Non-pigmented ciliary epithelial cell (primary cell): ENCODE measurements around the gene FBLN5.

ENCODE experiments used
- DNase-seq: peaks from one replicate; pipeline ENCODE4 v3.0.0-alpha.2; 2010; ENCODE audit warnings: low read depth

FBLN5 gene

DNA sequence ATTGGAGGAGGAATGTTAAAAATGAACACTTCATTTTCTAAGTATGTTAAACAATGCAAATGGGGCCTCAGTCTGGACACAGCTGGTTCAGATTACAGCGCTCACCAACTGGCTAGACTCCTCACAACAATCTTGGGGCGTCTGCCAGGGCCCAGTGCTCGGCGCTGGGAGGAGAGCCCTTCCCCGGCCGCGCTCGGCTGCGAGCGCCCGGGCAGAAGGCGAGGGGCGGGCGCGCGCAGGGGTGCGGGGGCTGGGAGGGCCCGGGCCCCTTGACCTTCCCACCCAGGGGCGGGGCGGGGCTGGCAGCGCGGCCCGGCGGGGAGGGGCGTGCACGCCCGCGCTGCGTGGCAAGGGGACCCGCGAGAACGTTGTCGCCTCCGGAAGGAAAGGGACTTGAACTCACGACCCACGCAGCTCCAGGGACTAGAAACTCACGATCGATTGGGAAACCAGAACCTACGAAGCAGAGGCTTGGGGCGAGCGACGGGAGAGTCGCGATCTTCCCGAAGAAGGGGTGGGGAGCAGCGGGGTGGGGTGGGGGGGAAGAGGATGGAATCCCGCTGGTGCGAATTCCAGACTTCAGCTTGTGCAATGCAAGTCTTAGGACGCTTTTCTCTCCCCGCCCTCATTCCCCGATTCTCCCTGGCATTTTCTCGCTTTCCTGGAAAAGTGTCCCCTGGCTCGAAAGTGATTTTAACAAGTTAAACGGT, at the start of gene FBLN5:
TSS of gene FBLN5 (minus strand) at position 220 of the 710 bp plus-strand sequence. CDS start 465 bp downstream, outside the sequence.
- no peak for DNase-seq

GRCh38 chr14:91996948-91997371, 49.5 kb upstream of the FBLN5 start:
- DNase-seq, result no peak

GRCh38 chr14:91987192-91987591, 39.7 kb upstream of the FBLN5 start:
- DNase-seq, result no peak

GRCh38 chr14:91985521-91986255, 38.2 kb upstream of the FBLN5 start:
- DNase-seq, result no peak

- no peak for DNase-seq
Observed at GRCh38 chr14:91985008-91985407, 37.5 kb upstream of the FBLN5 start.

- DNase-seq, result no peak
Observed at GRCh38 chr14:91983588-91983987, 36.1 kb upstream of the FBLN5 start.

- peak; percentile 92 for DNase-seq
Observed at GRCh38 chr14:91980157-91980556, 32.7 kb upstream of the FBLN5 start.

DNA sequence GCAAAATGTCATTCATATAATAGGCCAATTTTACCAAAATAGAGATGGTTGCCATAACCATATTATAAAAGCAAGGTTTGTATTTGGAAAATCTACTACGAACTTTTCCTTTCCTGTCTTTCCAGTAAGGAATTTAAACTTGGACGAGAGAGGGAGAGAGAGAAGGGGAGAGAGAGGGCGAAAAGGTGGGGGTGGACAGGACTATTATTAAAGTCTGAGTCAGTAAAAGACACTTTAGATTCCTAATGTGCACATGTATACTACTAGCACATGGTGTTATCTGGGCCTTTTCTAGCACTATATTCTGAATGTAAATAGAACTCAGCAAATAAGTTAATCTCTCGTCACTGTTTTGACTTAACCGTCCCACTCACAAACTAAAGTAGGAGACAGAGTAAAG, 30.4 kb upstream of the FBLN5 start:
- DNase-seq, result no peak

DNA sequence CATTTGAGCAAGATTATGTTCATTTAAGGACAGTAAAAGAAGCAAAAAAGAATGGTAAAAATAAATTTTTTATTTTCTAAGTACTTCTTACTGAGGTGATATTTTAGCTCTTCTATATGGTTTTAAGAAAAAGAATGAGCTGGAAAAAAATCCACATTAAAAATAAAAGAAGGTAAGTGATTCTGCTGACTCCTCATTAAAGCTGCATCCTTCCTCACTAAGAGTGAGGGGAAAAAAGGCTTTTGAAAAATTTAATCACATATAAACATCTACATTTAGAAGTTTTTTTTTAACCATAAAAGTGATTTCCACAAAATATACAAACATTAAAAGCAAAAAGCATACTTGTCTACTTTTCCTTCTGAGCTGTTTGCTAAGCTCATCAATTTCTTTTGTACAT, 28.3 kb upstream of the FBLN5 start:
- DNase-seq, result no peak

GRCh38 chr14:91971188-91971778, 23.8 kb upstream of the FBLN5 start:
- DNase-seq, result no peak

DNA sequence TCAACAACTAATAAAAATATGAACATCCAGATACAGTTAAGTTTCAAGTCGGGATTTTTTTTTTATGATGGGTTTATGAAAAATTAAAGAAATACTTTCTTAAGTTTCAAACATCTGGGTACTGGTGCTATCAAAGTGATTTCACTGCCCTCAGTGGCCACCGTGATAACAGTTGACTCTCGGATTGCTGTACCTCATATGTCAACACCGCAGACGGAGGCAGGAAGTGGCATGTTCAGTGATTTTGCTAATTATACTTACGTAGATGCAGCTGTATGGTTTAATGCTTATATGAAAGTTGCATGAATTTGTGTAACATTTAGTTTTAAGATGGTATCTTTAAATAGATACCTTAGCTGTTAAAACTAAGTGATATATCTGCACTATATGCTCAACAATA, 20.8 kb upstream of the FBLN5 start:
- DNase-seq, result no peak

- no peak for DNase-seq
Observed at GRCh38 chr14:91964724-91965123, 17.2 kb upstream of the FBLN5 start.

DNA sequence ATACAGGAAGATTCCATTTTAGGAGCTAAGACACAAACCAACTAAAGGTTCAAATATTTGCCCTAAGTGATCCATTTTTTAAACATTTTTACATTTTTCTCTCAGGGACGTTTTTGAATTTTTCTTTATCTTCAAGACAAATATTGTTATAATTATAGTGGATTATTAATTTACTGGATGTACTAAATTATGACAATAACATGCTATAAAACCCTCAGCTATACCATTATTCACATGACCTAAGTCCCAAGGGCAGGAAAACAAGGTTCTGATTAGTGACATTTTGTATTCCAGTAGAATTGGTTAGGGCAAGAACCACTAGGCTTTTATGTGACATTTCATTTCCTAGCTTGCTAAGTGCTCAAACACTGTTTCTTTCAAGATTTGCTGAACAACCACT, 16.5 kb upstream of the FBLN5 start:
- no peak for DNase-seq

GRCh38 chr14:91963465-91963864, 16.0 kb upstream of the FBLN5 start:
- no peak for DNase-seq

GRCh38 chr14:91961297-91962220, 14.1 kb upstream of the FBLN5 start:
- no peak for DNase-seq

DNA sequence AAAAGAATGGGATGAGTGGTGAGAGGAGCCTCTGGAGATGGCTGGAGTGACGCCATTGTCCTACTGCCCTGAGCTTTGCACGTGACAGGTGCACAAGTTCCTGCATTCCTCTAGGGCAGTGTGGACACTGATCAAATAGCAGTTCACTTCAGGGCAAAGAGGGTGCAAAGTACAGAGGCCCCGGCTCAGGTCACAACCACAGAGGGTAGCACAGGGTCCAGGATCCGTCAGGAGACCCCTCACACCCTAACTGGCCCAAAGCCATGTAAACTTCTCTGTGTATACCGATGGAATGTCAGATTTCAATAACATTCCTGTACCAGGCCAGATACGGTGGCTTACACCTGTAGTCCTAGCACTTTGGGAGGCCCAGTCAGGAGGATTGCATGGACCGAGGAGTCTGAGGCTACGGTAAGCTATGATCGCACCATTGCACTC, 10.4 kb upstream of the FBLN5 start:
- no peak for DNase-seq

DNA sequence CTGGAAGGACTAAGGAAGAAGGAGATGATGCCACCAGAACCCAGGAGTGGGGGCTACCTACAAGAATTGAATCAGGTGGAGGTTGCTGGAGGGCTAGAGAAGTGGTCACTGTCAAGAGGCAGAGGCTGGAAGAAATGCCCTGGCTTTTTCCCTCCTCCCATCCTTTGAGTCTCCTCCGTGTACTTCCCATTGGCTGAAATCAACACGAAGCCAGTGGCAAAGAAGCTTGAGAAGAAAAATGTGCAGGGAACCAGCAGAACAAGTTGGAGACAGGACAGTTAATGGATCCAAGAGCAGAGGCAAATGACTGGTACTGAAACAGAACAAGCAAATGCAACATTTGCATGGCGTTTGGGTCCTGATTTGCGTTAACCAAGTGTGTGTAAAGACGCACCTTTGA, 9.1 kb upstream of the FBLN5 start:
- no peak for DNase-seq

- no peak for DNase-seq
Observed at GRCh38 chr14:91955168-91955567, 7.7 kb upstream of the FBLN5 start.

DNA sequence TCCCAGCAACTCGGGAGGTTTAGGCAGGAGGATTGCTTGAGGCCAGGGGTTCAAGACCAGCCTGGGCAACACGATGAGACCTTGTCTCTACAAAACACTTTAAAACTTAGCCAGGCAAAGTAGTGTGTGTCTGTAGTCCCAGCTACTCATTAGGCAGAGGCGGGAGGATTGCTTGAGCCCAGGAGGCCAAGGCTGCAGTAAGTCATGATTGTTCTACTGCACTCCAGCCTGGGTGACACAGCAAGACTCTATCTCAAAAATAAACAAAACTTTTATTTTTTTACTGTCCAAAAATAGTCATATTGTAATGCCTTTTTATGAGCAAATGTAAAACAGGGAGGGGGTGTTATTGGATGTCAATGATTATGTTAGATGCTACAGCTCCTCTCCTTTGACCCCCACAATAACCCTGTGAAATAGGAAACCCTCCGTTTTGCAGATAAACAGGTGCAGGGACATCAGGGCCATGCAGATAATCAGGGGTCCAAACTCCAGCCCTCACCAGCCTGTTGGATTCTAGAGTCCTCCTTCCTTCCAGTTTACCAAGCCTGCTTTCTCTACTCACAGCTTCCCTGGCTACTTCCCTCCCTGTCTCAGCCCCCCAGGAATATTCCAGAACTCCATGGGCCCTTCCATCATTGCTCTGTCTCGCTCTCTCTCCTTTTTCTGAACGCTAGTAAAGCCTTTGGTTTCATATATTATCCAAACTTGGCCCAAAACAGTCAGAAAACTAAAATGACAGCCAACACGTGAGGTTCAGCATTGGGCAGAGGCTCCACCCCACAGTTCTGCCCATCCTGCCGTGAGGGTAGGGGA, 5.9 kb upstream of the FBLN5 start:
- DNase-seq, result no peak

GRCh38 chr14:91946622-91947474, 646 bp downstream of the FBLN5 start:
- DNase-seq, result no peak
